Measurements from ENCODE around the gene ANKLE1. TPM values are rescaled to one million over a fixed set of nuclear protein-coding genes. Genes with fewer than 3 reads are reported as not detected.

Gene ANKLE1
- polyA plus RNA-seq (ENCODE audit: insufficient read length in 3 of 3): under 1 TPM; 0.44 to 0.83 (median 0.65) TPM

GRCh38 chr19:17281391-17282304, at the start of gene ANKLE1:
TSS of gene ANKLE1 (plus strand) at chr19:17281901. CDS start at chr19:17281921, 20 bp downstream.
- no peak for DNase-seq (ENCODE audit: low read depth in 3 of 3, low spot score in 2 of 3)

- DNase-seq (ENCODE audit: low read depth in 3 of 3, low spot score in 2 of 3): no peak
Measured at GRCh38 chr19:17232258-17232657, 49.4 kb upstream of the ANKLE1 start.

- no peak for DNase-seq (ENCODE audit: low read depth in 3 of 3, low spot score in 2 of 3)
Measured at GRCh38 chr19:17234911-17235299, 46.8 kb upstream of the ANKLE1 start.

GRCh38 chr19:17235300-17235970, 46.3 kb upstream of the ANKLE1 start:
- no peak for DNase-seq (ENCODE audit: low read depth in 3 of 3, low spot score in 2 of 3)

- no peak for DNase-seq (ENCODE audit: low read depth in 3 of 3, low spot score in 2 of 3)
Measured at GRCh38 chr19:17235971-17236777, 45.5 kb upstream of the ANKLE1 start.

GRCh38 chr19:17236811-17237543, 44.7 kb upstream of the ANKLE1 start:
- no peak for DNase-seq (ENCODE audit: low read depth in 3 of 3, low spot score in 2 of 3)

GRCh38 chr19:17237747-17238706, 43.7 kb upstream of the ANKLE1 start:
- DNase-seq (ENCODE audit: low read depth in 3 of 3, low spot score in 2 of 3): no peak

GRCh38 chr19:17240062-17240752, 41.5 kb upstream of the ANKLE1 start:
- DNase-seq (ENCODE audit: low read depth in 3 of 3, low spot score in 2 of 3): no peak

- DNase-seq (ENCODE audit: low read depth in 3 of 3, low spot score in 2 of 3): no peak
Measured at GRCh38 chr19:17240826-17241399, 40.8 kb upstream of the ANKLE1 start.

GRCh38 chr19:17242431-17243208, 39.1 kb upstream of the ANKLE1 start:
- DNase-seq (ENCODE audit: low read depth in 3 of 3, low spot score in 2 of 3): no peak

- no peak for DNase-seq (ENCODE audit: low read depth in 3 of 3, low spot score in 2 of 3)
Measured at GRCh38 chr19:17243211-17243829, 38.4 kb upstream of the ANKLE1 start.

- DNase-seq (ENCODE audit: low read depth in 3 of 3, low spot score in 2 of 3): no peak
Measured at GRCh38 chr19:17243830-17244617, 37.7 kb upstream of the ANKLE1 start.

- no peak for DNase-seq (ENCODE audit: low read depth in 3 of 3, low spot score in 2 of 3)
Measured at GRCh38 chr19:17244618-17245534, 36.8 kb upstream of the ANKLE1 start.

- no peak for DNase-seq (ENCODE audit: low read depth in 3 of 3, low spot score in 2 of 3)
Measured at GRCh38 chr19:17245535-17245984, 36.1 kb upstream of the ANKLE1 start, which contains the start of gene NR2F6. TSS of gene NR2F6 (minus strand) at chr19:17245919. CDS start at chr19:17245220, 699 bp downstream.

All from right renal cortex interstitium (tissue), 3 donors.